ENCODE measurements around the gene GALR1.

- TF ChIP-seq LEF1 (IDR thresholded peaks at IDR 0.05; ENCODE audit: borderline replicate concordance) (no peak), FOXM1 (IDR thresholded peaks at IDR 0.05; ENCODE audit: borderline replicate concordance) (no peak), SP1 (IDR thresholded peaks at IDR 0.05) (no peak), FOXK2 (IDR thresholded peaks at IDR 0.05) (no peak), SUZ12 (IDR thresholded peaks at IDR 0.05) (no peak), BHLHE40 (IDR thresholded peaks at IDR 0.05; ENCODE audit: borderline replicate concordance) (no peak), NFRKB (IDR thresholded peaks at IDR 0.05) (no peak), ELF4 (IDR thresholded peaks at IDR 0.05) (no peak), TARDBP (IDR thresholded peaks at IDR 0.05) (no peak), L3MBTL2 (conservative IDR thresholded peaks at IDR 0.05) (no peak), CTBP1 (IDR thresholded peaks at IDR 0.05; ENCODE audit: borderline replicate concordance) (no peak), FOXA1 (IDR thresholded peaks at IDR 0.05) (no peak), ARNT (IDR thresholded peaks at IDR 0.05) (no peak)
- TF ChIP-seq, protein P1, sequence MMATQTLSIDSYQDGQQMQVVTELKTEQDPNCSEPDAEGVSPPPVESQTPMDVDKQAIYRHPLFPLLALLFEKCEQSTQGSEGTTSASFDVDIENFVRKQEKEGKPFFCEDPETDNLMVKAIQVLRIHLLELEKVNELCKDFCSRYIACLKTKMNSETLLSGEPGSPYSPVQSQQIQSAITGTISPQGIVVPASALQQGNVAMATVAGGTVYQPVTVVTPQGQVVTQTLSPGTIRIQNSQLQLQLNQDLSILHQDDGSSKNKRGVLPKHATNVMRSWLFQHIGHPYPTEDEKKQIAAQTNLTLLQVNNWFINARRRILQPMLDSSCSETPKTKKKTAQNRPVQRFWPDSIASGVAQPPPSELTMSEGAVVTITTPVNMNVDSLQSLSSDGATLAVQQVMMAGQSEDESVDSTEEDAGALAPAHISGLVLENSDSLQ (IDR thresholded peaks at IDR 0.05), result no peak
Measured at GRCh38 chr18:77250501-77250925, 865 bp downstream of the GALR1 start.

Measured in HEK293T (cell line).